Activated CD4-positive, CD25-positive, alpha-beta regulatory T cell treated with anti-CD3 and anti-CD28 coated beads, Interleukin-2, amount 50 U/mL, for 16 hours (primary cell): ENCODE data around the gene JUN.

Experiments used
- DNase-seq: peaks from one replicate; pipeline ENCODE4 v3.0.0-alpha.2; 2020; ENCODE audit warnings: low read depth, low spot score

JUN gene

GRCh38 chr1:58783090-58783992 is 506 bp downstream of the JUN start:
- DNase-seq: no peak

- no peak for DNase-seq
These were observed 1.4 kb downstream of the JUN start for GRCh38 chr1:58782178-58783089.

- no peak for DNase-seq
These were observed 2.2 kb downstream of the JUN start for GRCh38 chr1:58781541-58782177.

GRCh38 chr1:58780836-58781452 is 2.9 kb downstream of the JUN start:
- no peak for DNase-seq

GRCh38 chr1:58780411-58780810 is 3.4 kb downstream of the JUN start:
- DNase-seq: no peak

GRCh38 chr1:58779801-58780382 is 4.0 kb downstream of the JUN start:
- no peak for DNase-seq

GRCh38 chr1:58779059-58779754 is 4.6 kb downstream of the JUN start:
- no peak for DNase-seq

- no peak for DNase-seq
These were observed 5.4 kb downstream of the JUN start for GRCh38 chr1:58778385-58779000.

- DNase-seq: no peak
These were observed 9.8 kb downstream of the JUN start for GRCh38 chr1:58774027-58774426.

- no peak for DNase-seq
These were observed 10.4 kb downstream of the JUN start for GRCh38 chr1:58773406-58773840.

- no peak for DNase-seq
These were observed 14.0 kb downstream of the JUN start for GRCh38 chr1:58769809-58770320.

GRCh38 chr1:58768971-58769808 is 14.7 kb downstream of the JUN start:
- no peak for DNase-seq

- no peak for DNase-seq
These were observed 15.6 kb downstream of the JUN start for GRCh38 chr1:58768191-58768731.

GRCh38 chr1:58767143-58767542 is 16.7 kb downstream of the JUN start:
- DNase-seq: no peak

- no peak for DNase-seq
These were observed 18.4 kb downstream of the JUN start for GRCh38 chr1:58765441-58765840.

GRCh38 chr1:58765006-58765405 is 18.8 kb downstream of the JUN start:
- DNase-seq: no peak

- no peak for DNase-seq
These were observed 19.4 kb downstream of the JUN start for GRCh38 chr1:58764294-58764978.

GRCh38 chr1:58763214-58763613 is 20.6 kb downstream of the JUN start:
- no peak for DNase-seq
